ENCODE measurements around the gene LDLRAD3.

The LDLRAD3 gene

DNA sequence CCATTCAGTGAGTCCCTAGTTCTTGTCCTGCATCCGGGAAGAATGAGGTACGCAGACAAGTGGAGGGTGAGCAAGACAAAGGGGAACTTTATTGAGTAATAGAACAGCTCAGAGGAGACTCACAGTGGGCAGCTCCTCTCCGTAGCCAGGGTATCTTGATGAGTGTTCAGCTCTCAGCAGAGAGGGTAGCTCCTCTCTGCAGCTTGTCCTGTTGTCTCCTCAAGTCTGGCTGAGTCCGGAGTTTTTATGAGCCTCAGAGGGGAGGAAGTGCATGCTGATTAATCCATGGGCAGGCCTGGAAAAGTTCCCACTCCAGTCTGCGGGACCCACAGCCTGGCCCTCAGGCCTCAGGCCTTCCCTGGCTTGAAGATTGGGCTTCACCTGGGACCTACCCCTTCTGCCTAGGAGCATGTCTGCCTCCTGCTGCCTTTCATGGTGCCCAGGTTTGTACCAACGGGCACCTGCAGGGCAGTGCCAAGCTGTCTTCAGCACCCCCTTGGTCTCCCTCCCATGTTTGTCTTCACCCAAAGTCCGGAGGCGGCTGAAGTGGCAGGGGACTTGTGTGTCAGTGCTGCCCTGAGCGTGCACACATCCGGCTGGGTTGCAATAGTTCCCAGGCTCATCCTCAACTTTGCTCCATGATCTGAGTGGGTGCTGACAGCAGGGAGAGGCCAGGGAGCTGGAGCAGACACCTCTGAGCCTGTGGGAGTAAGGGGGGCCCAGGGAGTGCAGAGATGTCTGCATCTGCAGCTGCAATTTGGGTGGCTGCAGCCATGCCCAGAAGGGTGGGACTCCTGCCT is 134.2 kb downstream of the LDLRAD3 start:
- peak; percentile 34 for DNase-seq (ENCODE audit: low read depth)

DNA sequence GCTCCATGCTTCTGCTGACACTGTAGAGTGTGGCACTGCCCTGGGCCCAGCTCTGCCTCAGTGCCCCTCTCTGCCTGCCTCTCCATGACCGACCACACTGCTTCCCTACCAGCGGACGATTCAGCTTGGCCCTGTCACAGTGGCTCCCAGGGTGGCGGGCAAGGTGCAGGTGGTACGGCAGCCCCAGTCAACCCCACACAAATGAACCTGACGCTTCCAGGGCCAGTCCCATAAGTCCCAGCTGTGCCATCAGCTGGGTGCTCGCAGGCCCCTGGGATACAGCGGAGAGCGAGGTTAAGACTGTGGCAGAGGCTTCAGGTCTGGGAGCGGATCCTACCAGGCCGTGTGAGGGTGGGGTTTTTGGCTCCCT is 134.8 kb downstream of the LDLRAD3 start:
- DNase-seq (ENCODE audit: low read depth) = no peak

DNA sequence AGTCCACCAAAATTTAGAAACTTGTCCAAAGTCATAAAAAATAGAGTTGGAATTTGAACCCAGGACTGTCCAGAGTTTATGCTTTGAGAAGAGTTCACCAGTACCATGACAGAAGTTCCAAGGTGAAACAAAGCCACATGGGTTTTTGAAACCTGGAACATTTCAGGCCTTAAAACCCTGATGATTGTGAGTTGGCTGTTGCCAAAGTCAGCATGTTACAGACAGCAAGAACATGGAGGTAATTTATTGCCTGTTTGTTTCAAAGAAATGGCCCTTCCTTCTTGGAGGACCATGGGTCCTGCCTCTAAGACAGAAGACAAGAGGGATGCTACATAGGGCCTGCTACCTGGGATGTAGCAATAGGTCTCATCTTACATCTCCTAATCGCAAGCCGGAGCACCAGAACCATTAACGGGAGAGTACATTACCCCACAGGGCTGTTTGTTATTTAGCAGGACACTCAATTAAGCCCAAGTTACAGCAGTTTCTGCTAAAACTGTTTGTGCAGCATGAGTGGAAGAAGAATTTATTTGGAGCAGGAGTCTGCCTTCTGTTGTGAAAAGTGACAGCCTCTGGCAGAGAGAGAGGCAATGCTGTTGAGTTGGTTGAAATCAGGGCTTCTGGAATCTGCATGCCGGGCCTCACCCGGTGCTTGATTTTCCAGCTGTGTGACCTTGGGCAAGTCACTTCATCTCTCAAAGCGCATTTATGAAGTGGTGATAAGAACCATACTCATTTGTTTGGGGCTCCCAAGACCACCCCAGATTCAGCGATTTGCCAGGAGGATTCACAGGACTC is 136.2 kb downstream of the LDLRAD3 start:
- no peak for DNase-seq (ENCODE audit: low read depth)

DNA sequence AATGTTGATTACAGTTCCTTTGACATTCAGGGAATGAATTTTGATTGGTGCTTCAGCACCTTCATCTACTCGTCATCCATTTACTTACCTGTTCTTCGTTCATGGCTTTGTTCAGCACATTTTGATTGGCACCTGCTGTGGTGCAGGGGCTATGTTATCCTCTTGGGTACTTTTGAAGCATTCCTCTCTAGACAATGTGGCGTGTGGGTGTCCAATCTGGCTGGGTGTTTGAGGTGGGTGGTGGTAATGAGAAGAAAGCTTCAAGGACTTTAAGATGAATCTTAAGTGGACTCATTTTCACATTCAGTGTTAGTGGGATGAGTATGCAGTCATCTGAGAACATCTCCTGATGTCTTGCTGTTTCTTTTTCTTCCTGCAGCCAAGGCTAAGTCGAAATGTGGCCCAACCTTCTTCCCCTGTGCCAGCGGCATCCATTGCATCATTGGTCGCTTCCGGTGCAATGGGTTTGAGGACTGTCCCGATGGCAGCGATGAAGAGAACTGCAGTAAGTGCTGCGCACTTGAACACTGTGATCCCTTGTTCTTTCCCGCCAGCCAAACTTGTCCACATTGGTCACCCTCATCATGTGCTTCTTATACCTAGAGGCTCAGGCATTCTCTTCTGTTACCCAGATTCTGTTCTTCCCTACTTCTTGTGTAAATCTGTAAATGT is 137.5 kb downstream of the LDLRAD3 start:
- DNase-seq (ENCODE audit: low read depth) = no peak

GRCh38 chr11:36086366-36086765 is 142.5 kb downstream of the LDLRAD3 start:
- no peak for DNase-seq (ENCODE audit: low read depth)

- DNase-seq (ENCODE audit: low read depth) = peak; percentile 51
Observed at GRCh38 chr11:36088266-36088972, 144.6 kb downstream of the LDLRAD3 start.

DNA sequence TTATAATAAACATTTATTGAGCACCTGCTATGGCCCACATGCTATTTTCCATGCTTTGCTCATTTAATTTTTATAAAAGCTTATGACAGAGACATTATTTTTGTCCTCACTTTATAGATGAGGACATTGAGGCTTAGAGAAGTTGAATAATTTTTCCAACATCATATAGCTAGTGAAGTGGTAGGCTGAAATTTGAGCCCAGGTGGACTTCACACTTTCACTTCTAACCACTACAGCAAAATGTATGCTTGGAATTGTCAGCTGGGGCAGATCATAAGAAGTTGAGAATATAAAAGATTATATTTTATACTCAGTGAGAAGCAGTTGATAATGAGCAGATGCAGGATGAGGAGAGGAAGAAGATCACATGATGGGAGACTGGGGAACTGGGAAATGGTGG is 146.1 kb downstream of the LDLRAD3 start:
- no peak for DNase-seq (ENCODE audit: low read depth)

DNA sequence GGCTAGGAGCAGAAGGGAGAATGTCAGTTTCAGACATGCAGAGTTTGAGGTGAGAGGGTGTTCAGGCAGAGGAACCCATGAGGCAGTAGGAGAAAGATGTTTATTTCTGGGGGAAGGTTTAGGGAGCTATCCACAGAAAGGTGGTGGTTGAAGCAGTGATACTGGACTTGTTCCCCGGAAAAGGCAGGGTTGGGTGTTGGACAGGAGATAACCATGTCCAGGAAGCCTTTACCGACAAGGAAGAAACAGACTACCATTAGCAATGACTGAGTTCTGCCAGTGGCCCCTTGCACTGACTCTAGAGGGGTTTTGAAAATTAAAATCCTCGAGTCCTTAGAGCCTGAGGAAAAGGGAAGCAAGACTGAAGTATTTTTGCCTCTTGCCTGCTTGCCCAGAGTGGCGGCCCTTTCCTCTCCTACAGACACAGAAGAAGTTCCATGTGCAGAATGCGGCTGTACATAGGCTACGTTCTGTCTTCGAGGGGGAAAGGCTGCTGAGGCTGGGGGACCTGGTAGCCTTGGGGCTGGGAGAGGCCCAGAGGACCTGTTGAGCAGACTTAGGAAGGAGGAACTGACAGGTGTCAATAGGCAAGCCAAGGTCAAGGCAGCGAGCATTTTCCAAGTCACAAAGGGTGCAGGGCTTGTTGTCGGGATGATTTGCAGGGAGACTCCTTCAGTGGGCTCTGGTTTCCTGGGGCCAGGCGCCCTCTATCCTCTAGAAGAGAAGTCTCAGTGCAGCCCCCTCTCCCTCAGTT is 146.7 kb downstream of the LDLRAD3 start:
- no peak for DNase-seq (ENCODE audit: low read depth)

DNA sequence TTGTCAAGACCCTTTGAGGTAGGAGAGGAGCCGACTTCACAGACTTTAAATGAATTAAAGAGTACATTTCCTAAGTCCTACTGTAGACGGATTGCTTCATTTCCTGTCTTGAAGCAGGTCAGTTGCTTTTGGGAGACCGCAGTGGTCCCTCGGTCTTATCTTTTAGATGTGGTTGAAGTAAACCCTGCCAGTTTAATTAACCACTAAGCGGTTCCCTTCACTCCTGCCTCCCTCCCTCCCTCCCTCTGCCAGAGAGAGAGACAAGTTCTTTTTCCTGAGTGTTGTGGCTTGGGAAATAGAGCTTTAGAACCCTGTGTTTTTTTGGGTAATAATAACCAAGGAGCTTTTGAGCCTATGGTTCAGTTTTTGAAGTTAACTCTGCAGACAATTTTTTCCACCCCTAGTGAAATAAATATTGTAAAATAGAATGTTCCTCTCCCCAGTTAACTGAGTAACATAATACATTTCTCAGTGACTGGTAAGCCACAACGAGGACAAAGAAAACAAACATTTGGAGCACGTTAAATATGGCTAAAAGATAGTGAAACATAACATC is 147.5 kb downstream of the LDLRAD3 start:
- DNase-seq (ENCODE audit: low read depth) = peak; percentile 78

GRCh38 chr11:36092314-36093030 is 148.6 kb downstream of the LDLRAD3 start:
- DNase-seq (ENCODE audit: low read depth) = no peak

- DNase-seq (ENCODE audit: low read depth) = no peak
Observed at GRCh38 chr11:36093548-36093947, 149.7 kb downstream of the LDLRAD3 start.

DNA sequence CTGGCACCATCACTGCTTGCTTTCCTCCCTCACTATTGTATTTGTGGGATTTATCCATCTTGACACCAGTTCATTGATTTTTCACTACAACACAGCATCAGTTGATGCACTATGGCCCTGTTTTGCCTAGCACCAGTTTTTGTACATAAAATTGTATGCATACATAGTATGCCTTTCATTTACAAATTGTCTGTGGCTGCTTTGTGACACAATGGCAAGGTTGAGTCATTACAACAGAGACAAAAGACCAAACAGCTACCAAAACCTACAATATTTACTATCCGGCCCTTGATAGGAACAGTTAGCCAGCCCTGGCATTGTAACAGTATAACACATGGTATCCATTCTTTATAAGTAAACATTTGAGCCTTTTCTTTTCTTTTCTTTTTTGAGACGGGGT is 150.3 kb downstream of the LDLRAD3 start:
- DNase-seq (ENCODE audit: low read depth) = no peak

- no peak for DNase-seq (ENCODE audit: low read depth)
Observed at GRCh38 chr11:36095716-36096115, 151.9 kb downstream of the LDLRAD3 start.

GRCh38 chr11:36097219-36097650 is 153.4 kb downstream of the LDLRAD3 start:
- DNase-seq (ENCODE audit: low read depth) = no peak

DNA sequence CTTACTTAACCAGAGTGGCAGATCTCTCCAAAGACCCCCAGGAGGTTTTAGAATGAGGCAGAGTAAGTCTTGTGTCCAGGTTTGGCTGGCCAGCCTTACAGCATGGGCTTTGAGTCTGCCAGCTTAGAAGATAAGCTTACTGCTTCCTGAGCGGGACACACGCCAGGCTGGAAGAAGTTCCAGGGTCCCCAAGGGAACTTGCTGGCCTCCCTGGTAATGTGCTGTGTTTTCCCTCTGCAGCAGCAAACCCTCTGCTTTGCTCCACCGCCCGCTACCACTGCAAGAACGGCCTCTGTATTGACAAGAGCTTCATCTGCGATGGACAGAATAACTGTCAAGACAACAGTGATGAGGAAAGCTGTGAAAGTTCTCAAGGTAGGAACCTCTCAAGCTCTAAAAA is 154.2 kb downstream of the LDLRAD3 start:
- DNase-seq (ENCODE audit: low read depth) = no peak

GRCh38 chr11:36098853-36099375 is 155.1 kb downstream of the LDLRAD3 start:
- no peak for DNase-seq (ENCODE audit: low read depth)

GRCh38 chr11:36101466-36101865 is 157.6 kb downstream of the LDLRAD3 start:
- DNase-seq (ENCODE audit: low read depth) = no peak

GRCh38 chr11:36102868-36103267 is 159.0 kb downstream of the LDLRAD3 start:
- DNase-seq (ENCODE audit: low read depth) = no peak

DNA sequence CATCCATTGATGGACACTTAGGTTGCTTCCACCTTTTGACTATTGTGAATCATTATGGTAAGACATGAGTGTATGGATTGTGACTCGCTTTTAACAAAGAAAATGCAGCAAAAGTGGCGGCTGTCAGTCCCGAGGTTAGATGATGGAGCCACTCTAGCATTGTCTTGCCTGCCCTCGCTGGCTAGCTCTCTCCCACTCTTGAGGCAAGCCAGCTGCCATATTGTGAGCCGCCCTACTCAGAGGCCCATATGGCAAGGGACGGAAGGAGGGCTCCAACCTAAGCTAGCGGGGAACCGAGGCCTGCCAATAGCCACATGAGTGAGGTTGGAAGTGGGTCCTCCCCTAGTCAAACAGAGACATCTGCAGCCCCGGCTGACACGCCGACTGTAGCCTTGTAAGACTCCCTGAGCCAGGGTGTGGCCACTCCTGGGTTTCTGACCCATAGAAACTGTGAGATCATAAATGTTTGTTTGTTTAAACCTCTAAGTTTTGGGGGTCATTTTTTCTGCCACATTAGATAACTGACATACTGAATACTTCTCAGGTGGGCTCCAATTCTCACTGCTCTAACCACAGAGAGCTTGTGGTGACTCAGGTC is 160.2 kb downstream of the LDLRAD3 start:
- no peak for DNase-seq (ENCODE audit: low read depth)

GRCh38 chr11:36104660-36104992 is 160.8 kb downstream of the LDLRAD3 start:
- DNase-seq (ENCODE audit: low read depth) = no peak
